Measurements from ENCODE around the gene BRMS1L. TPM values are rescaled to one million over a fixed set of nuclear protein-coding genes. Genes with fewer than 3 reads are reported as not detected.

BRMS1L gene
- total and polyA plus RNA-seq, 9 of the 15 experiments (the other 6 are each of a cell fraction or from before 2014, with no cell fraction given) = 1.2 to 4.7 (median 3.3) TPM

GRCh38 chr14:35826218-35826951 lies at the start of gene BRMS1L (continued):
- no peak for TF ChIP-seq EHMT2 (IDR thresholded peaks at IDR 0.05)
- peak; percentile 21 for TF ChIP-seq TBP (optimal IDR thresholded peaks at IDR 0.05; ENCODE audit: low read depth, low read length)
- no peak for TF ChIP-seq XRCC4 (IDR thresholded peaks at IDR 0.05; ENCODE audit: extremely low read depth, insufficient read depth, insufficient read length)
- no peak for TF ChIP-seq RERE (CRISPR knock-in tag; IDR thresholded peaks at IDR 0.05; ENCODE audit: borderline replicate concordance)
- no peak for TF ChIP-seq GTF2A2 (tag; IDR thresholded peaks at IDR 0.05)
- TF ChIP-seq TCF3 (CRISPR knock-in tag; IDR thresholded peaks at IDR 0.05) = 0 out of 2 replicates have a peak, but pooled peaks have one; percentile 23
- TF ChIP-seq ZNF324 (CRISPR knock-in tag; IDR thresholded peaks at IDR 0.05) = no peak
- no peak for TF ChIP-seq OTX1 (CRISPR knock-in tag; IDR thresholded peaks at IDR 0.05)
- no peak for TF ChIP-seq FOXP1 (CRISPR knock-in tag; IDR thresholded peaks at IDR 0.05)
- TF ChIP-seq PTTG1 (tag; IDR thresholded peaks at IDR 0.05; ENCODE audit: low read depth) = no peak
- no peak for TF ChIP-seq HLTF (IDR thresholded peaks at IDR 0.05)
- TF ChIP-seq NFE2 (IDR thresholded peaks at IDR 0.05; ENCODE audit: low read depth) = no peak
- TF ChIP-seq, protein P1, sequence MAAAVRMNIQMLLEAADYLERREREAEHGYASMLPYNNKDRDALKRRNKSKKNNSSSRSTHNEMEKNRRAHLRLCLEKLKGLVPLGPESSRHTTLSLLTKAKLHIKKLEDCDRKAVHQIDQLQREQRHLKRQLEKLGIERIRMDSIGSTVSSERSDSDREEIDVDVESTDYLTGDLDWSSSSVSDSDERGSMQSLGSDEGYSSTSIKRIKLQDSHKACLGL (CRISPR knock-in tag; IDR thresholded peaks at IDR 0.05; ENCODE audit: borderline replicate concordance, poor library complexity, severe bottlenecking) = no peak
- no peak for TF ChIP-seq ZNF830 (CRISPR knock-in tag; IDR thresholded peaks at IDR 0.05)
- TF ChIP-seq KLF6 (CRISPR knock-in tag; IDR thresholded peaks at IDR 0.05; ENCODE audit: borderline replicate concordance) = no peak
- TF ChIP-seq ETS2 (tag; IDR thresholded peaks at IDR 0.05; ENCODE audit: borderline replicate concordance, poor library complexity, severe bottlenecking) = no peak
- no peak for TF ChIP-seq FOXK1 (CRISPR knock-in tag; IDR thresholded peaks at IDR 0.05; ENCODE audit: borderline replicate concordance)
- TF ChIP-seq ZNF134 (CRISPR knock-in tag; conservative IDR thresholded peaks at IDR 0.05) = no peak
- TF ChIP-seq ZNF668 (CRISPR knock-in tag; IDR thresholded peaks at IDR 0.05) = no peak
- no peak for TF ChIP-seq SETDB1 (IDR thresholded peaks at IDR 0.05; ENCODE audit: low read length)
- TF ChIP-seq PHB2 (IDR thresholded peaks at IDR 0.05; ENCODE audit: low read depth) = no peak
- TF ChIP-seq ELF4 (CRISPR knock-in tag; IDR thresholded peaks at IDR 0.05) = no peak
- no peak for TF ChIP-seq ZNF655 (CRISPR knock-in tag; IDR thresholded peaks at IDR 0.05)
- no peak for TF ChIP-seq NFE2L1 (tag; IDR thresholded peaks at IDR 0.05; ENCODE audit: borderline replicate concordance, low read depth)

Measured in K562 (cell line).